ENCODE data around the gene DTNA.
A peak's percentile ranks its signal among the peaks of the same experiment; 100 is the strongest.

The DTNA gene

GRCh38 chr18:34773961-34774766, 64.1 kb downstream of the DTNA start:
- no peak for DNase-seq

- no peak for DNase-seq
These were observed 65.4 kb downstream of the DTNA start for GRCh38 chr18:34775461-34775860.

- no peak for DNase-seq
These were observed 69.0 kb downstream of the DTNA start for GRCh38 chr18:34779112-34779511.

GRCh38 chr18:34780856-34781255, 70.8 kb downstream of the DTNA start:
- DNase-seq: no peak

GRCh38 chr18:34783501-34783900, 73.4 kb downstream of the DTNA start:
- DNase-seq: no peak

GRCh38 chr18:34786162-34786741, 76.2 kb downstream of the DTNA start:
- no peak for DNase-seq

GRCh38 chr18:34787931-34788532, 77.9 kb downstream of the DTNA start:
- DNase-seq: peak; percentile 12

- no peak for DNase-seq
These were observed 79.8 kb downstream of the DTNA start for GRCh38 chr18:34789768-34790344.

- DNase-seq: no peak
These were observed 84.2 kb downstream of the DTNA start for GRCh38 chr18:34794348-34794747.

GRCh38 chr18:34795070-34795732, 85.1 kb downstream of the DTNA start:
- no peak for DNase-seq

- no peak for DNase-seq
These were observed 86.0 kb downstream of the DTNA start for GRCh38 chr18:34796035-34796657.

GRCh38 chr18:34799291-34799690, 89.2 kb downstream of the DTNA start:
- DNase-seq: no peak

GRCh38 chr18:34800381-34800780, 90.3 kb downstream of the DTNA start:
- DNase-seq: no peak

- peak; percentile 17 for DNase-seq
These were observed 91.7 kb downstream of the DTNA start for GRCh38 chr18:34801774-34802173.

GRCh38 chr18:34802959-34803358, 92.9 kb downstream of the DTNA start:
- no peak for DNase-seq

- no peak for DNase-seq
These were observed 93.8 kb downstream of the DTNA start for GRCh38 chr18:34803877-34804400.

GRCh38 chr18:34805103-34805877, 95.2 kb downstream of the DTNA start:
- DNase-seq: no peak

GRCh38 chr18:34805878-34806351, 95.8 kb downstream of the DTNA start:
- DNase-seq: no peak

GRCh38 chr18:34806527-34806926, 96.4 kb downstream of the DTNA start:
- DNase-seq: no peak

GRCh38 chr18:34807106-34807796, 97.2 kb downstream of the DTNA start:
- DNase-seq: no peak

GRCh38 chr18:34808389-34808788, 98.3 kb downstream of the DTNA start:
- DNase-seq: no peak

Data from activated naive CD4-positive, alpha-beta T cell treated with anti-CD3 and anti-CD28 coated beads, Interleukin-2, amount 50 U/mL, for 16 hours (primary cell).